A549 (cell line): Measurements from ENCODE around the gene TSTD2.

Experiments used
- CBX2 ChIP-seq: fragments of 200-600 bp; sonication (generic); IDR thresholded peaks from 2 replicates; pipeline ENCODE4 v1.6.1; 2016; ENCODE audit warnings: low read depth, mild to moderate bottlenecking, borderline replicate concordance
- EHMT2 ChIP-seq: fragments of 200-600 bp; sonication (generic); IDR thresholded peaks from 2 replicates; pipeline ENCODE4 v1.6.1; 2016; ENCODE audit warnings: antibody characterized with exemption, low read depth, mild to moderate bottlenecking, moderate library complexity
- ESRRA ChIP-seq: fragments of 150-350 bp; IDR thresholded peaks from 2 replicates; pipeline ENCODE4 v1.6.1; 2014; ENCODE audit warnings: mild to moderate bottlenecking, low read length, borderline replicate concordance
- MAZ ChIP-seq: fragments of 150-350 bp; IDR thresholded peaks from 2 replicates; pipeline ENCODE4 v1.6.1; 2014; ENCODE audit warnings: antibody characterized with exemption, low read depth, low read length, borderline replicate concordance
- TF ChIP-seq, protein P1 (sequence below): fragments of 200-600 bp; sonication (generic); IDR thresholded peaks from 2 replicates; pipeline ENCODE4 v1.6.1; 2016; ENCODE audit warnings: antibody characterized with exemption, mild to moderate bottlenecking, moderate library complexity
- TF ChIP-seq, protein P2 (sequence below): fragments of >200 bp; sonication (Bioruptor Twin); formaldehyde crosslinking; IDR thresholded peaks from 3 replicates; pipeline ENCODE4 v1.5.1; 2016
- TF ChIP-seq, protein P3 (sequence below): fragments of 250-450 bp; sonication (Bioruptor Pico); IDR thresholded peaks from 2 replicates; pipeline ENCODE4 v1.5.0; 2020; ENCODE audit warnings: low read depth, mild to moderate bottlenecking, moderate library complexity
- TF ChIP-seq, protein P4 (sequence below): fragments of 150-350 bp; IDR thresholded peaks from 2 replicates; pipeline ENCODE4 v1.6.1; 2014; ENCODE audit warnings: low read depth, mild to moderate bottlenecking, low read length
- TF ChIP-seq, protein P5 (sequence below): fragments of 450-650 bp; IDR thresholded peaks from 2 replicates; pipeline ENCODE4 v1.6.1; 2014; ENCODE audit warnings: antibody characterized with exemption

DNA sequence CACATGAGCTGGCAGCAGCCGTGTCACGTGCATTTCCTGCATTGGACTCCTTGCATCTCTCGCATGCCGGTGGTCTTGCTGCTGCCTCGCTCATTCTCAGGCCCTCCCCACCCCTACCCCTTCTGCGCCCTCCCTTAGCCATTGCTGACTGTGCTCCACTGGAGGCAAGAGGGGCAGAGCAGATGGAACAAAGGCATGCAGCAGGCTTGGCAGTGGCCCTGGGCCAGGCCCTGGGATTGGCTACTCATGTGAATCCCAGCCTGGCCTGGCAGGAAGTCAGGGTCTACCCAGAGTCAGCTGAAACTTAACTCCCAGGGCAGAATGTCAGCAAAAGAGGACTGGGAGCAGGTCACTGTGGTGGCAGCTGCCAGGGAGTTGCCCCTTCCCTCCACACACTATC, 62.3 kb downstream of the TSTD2 start:
- TF ChIP-seq, protein P1, sequence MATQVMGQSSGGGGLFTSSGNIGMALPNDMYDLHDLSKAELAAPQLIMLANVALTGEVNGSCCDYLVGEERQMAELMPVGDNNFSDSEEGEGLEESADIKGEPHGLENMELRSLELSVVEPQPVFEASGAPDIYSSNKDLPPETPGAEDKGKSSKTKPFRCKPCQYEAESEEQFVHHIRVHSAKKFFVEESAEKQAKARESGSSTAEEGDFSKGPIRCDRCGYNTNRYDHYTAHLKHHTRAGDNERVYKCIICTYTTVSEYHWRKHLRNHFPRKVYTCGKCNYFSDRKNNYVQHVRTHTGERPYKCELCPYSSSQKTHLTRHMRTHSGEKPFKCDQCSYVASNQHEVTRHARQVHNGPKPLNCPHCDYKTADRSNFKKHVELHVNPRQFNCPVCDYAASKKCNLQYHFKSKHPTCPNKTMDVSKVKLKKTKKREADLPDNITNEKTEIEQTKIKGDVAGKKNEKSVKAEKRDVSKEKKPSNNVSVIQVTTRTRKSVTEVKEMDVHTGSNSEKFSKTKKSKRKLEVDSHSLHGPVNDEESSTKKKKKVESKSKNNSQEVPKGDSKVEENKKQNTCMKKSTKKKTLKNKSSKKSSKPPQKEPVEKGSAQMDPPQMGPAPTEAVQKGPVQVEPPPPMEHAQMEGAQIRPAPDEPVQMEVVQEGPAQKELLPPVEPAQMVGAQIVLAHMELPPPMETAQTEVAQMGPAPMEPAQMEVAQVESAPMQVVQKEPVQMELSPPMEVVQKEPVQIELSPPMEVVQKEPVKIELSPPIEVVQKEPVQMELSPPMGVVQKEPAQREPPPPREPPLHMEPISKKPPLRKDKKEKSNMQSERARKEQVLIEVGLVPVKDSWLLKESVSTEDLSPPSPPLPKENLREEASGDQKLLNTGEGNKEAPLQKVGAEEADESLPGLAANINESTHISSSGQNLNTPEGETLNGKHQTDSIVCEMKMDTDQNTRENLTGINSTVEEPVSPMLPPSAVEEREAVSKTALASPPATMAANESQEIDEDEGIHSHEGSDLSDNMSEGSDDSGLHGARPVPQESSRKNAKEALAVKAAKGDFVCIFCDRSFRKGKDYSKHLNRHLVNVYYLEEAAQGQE = no peak
- TF ChIP-seq ESRRA (no peak), CBX2 (no peak), MAZ (no peak), EHMT2 (no peak)
- TF ChIP-seq, protein P2, sequence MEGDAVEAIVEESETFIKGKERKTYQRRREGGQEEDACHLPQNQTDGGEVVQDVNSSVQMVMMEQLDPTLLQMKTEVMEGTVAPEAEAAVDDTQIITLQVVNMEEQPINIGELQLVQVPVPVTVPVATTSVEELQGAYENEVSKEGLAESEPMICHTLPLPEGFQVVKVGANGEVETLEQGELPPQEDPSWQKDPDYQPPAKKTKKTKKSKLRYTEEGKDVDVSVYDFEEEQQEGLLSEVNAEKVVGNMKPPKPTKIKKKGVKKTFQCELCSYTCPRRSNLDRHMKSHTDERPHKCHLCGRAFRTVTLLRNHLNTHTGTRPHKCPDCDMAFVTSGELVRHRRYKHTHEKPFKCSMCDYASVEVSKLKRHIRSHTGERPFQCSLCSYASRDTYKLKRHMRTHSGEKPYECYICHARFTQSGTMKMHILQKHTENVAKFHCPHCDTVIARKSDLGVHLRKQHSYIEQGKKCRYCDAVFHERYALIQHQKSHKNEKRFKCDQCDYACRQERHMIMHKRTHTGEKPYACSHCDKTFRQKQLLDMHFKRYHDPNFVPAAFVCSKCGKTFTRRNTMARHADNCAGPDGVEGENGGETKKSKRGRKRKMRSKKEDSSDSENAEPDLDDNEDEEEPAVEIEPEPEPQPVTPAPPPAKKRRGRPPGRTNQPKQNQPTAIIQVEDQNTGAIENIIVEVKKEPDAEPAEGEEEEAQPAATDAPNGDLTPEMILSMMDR = no peak
- TF ChIP-seq, protein P3, sequence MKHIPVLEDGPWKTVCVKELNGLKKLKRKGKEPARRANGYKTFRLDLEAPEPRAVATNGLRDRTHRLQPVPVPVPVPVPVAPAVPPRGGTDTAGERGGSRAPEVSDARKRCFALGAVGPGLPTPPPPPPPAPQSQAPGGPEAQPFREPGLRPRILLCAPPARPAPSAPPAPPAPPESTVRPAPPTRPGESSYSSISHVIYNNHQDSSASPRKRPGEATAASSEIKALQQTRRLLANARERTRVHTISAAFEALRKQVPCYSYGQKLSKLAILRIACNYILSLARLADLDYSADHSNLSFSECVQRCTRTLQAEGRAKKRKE = no peak
- TF ChIP-seq, protein P4, sequence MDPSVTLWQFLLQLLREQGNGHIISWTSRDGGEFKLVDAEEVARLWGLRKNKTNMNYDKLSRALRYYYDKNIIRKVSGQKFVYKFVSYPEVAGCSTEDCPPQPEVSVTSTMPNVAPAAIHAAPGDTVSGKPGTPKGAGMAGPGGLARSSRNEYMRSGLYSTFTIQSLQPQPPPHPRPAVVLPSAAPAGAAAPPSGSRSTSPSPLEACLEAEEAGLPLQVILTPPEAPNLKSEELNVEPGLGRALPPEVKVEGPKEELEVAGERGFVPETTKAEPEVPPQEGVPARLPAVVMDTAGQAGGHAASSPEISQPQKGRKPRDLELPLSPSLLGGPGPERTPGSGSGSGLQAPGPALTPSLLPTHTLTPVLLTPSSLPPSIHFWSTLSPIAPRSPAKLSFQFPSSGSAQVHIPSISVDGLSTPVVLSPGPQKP = no peak
- TF ChIP-seq, protein P5, sequence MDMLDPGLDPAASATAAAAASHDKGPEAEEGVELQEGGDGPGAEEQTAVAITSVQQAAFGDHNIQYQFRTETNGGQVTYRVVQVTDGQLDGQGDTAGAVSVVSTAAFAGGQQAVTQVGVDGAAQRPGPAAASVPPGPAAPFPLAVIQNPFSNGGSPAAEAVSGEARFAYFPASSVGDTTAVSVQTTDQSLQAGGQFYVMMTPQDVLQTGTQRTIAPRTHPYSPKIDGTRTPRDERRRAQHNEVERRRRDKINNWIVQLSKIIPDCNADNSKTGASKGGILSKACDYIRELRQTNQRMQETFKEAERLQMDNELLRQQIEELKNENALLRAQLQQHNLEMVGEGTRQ = no peak
